ENCODE measurements around the gene DNAI2. TPM values are rescaled to one million over a fixed set of nuclear protein-coding genes. Genes with fewer than 3 reads are reported as not detected.
"Not testable (repeated sequence)": the region's sequence is repeated elsewhere in the genome, so short reads cannot be mapped to it uniquely, and the experiment has no call there.

The DNAI2 gene
- total RNA-seq, 2 donors from 2014 or later, result not detected

GRCh38 chr17:74262601-74263000 is 11.4 kb upstream of the DNAI2 start:
- Mint-ChIP-seq H3K27me3 (ENCODE audit: insufficient read depth) (peaks cover 5% of the 10 kb centered on the region), H3K27ac (no peak overlapping the region), H3K4me1 (peaks cover 18% of the 10 kb centered on the region), H3K36me3 (ENCODE audit: low read depth) (no peaks in the 10 kb centered on the region), H3K9me3 (peaks cover 5% of the 10 kb centered on the region), H3K4me3 (no peak overlapping the region)
- no peak overlapping the region for H3K4me3 ChIP-seq (ENCODE audit: low read length)
- no peak overlapping the region for H3K9ac ChIP-seq (ENCODE audit: extremely low read depth, low read length, poor library complexity, severe bottlenecking)
- H3K27me3 ChIP-seq (ENCODE audit: control insufficient read depth, insufficient read depth, low read length, poor library complexity, severe bottlenecking), result no peaks in the 10 kb centered on the region
- peak; percentile 57 for DNase-seq
- H3K27ac ChIP-seq (ENCODE audit: low read depth, low read length), result no peak overlapping the region
- no peaks in the 10 kb centered on the region for H3K9me3 ChIP-seq (ENCODE audit: control insufficient read depth, low read length)
- H3K4me1 ChIP-seq (ENCODE audit: control insufficient read depth, insufficient read depth, low read length), result peaks cover 13% of the 10 kb centered on the region
- H3K36me3 ChIP-seq (ENCODE audit: control insufficient read depth, insufficient read depth, low read length), result no peaks in the 10 kb centered on the region
- TF ChIP-seq, protein P1, sequence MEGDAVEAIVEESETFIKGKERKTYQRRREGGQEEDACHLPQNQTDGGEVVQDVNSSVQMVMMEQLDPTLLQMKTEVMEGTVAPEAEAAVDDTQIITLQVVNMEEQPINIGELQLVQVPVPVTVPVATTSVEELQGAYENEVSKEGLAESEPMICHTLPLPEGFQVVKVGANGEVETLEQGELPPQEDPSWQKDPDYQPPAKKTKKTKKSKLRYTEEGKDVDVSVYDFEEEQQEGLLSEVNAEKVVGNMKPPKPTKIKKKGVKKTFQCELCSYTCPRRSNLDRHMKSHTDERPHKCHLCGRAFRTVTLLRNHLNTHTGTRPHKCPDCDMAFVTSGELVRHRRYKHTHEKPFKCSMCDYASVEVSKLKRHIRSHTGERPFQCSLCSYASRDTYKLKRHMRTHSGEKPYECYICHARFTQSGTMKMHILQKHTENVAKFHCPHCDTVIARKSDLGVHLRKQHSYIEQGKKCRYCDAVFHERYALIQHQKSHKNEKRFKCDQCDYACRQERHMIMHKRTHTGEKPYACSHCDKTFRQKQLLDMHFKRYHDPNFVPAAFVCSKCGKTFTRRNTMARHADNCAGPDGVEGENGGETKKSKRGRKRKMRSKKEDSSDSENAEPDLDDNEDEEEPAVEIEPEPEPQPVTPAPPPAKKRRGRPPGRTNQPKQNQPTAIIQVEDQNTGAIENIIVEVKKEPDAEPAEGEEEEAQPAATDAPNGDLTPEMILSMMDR (conservative IDR thresholded peaks at IDR 0.05), result no peak
- 89 to 100% methylated on average over 2 to 7 of the region's 7 CpGs for WGBS, 2 experiments (ENCODE audit: insufficient coverage in 1 of 2, insufficient read length in 1 of 2)

DNA sequence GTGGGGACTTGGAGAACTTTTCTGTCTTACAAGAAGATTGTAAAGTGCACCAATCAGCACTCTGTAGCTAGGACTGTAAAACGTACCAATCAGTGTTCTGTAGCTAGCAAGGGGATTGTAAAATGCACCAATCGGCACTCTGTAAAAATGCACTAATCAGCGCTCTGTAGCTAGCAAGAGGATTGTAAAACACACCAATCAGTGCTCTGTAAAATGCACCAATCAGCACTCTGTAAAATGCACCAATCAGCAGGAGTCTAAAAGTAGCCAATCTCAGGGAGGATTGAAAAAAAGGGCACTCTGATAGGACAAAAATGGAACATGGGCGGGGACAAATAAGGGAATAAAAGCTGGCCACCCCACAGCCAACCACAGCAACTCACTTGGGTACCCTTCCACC is 7.0 kb upstream of the DNAI2 start:
- H3K9me3 Mint-ChIP-seq, H3K4me3 Mint-ChIP-seq: not testable (repeated sequence)
- 92 to 93% methylated on average over 4 of the region's 4 CpGs for WGBS, 2 experiments (ENCODE audit: insufficient coverage in 1 of 2, insufficient read length in 1 of 2)

GRCh38 chr17:74267579-74267978 is 6.5 kb upstream of the DNAI2 start:
- TF ChIP-seq, protein P1 (conservative IDR thresholded peaks at IDR 0.05), result no peak
- 92 to 93% methylated on average over 6 to 7 of the region's 7 CpGs for WGBS, 2 experiments (ENCODE audit: insufficient coverage in 1 of 2, insufficient read length in 1 of 2)
- Histone ChIP-seq H3K4me1 (ENCODE audit: control insufficient read depth, insufficient read depth, low read length) (no peaks in the 10 kb centered on the region), H3K4me3 (ENCODE audit: low read length) (no peak overlapping the region), H3K36me3 (ENCODE audit: control insufficient read depth, insufficient read depth, low read length) (no peaks in the 10 kb centered on the region), H3K27me3 (ENCODE audit: control insufficient read depth, insufficient read depth, low read length, poor library complexity, severe bottlenecking) (no peaks in the 10 kb centered on the region), H3K9ac (ENCODE audit: extremely low read depth, low read length, poor library complexity, severe bottlenecking) (no peak overlapping the region), H3K9me3 (ENCODE audit: control insufficient read depth, low read length) (no peaks in the 10 kb centered on the region), H3K27ac (ENCODE audit: low read depth, low read length) (no peak overlapping the region)
- Mint-ChIP-seq H3K4me1 (peaks cover 4% of the 10 kb centered on the region), H3K27ac (no peak overlapping the region), H3K9me3 (peaks cover 5% of the 10 kb centered on the region), H3K36me3 (ENCODE audit: low read depth) (no peaks in the 10 kb centered on the region), H3K4me3 (no peak overlapping the region), H3K27me3 (ENCODE audit: insufficient read depth) (no peaks in the 10 kb centered on the region)
- no peak for DNase-seq

More for the DNA sequence above, 7.0 kb upstream of the DNAI2 start:
- H3K27ac Mint-ChIP-seq; H3K27me3 Mint-ChIP-seq (ENCODE audit: insufficient read depth); H3K4me1 Mint-ChIP-seq; H3K36me3 Mint-ChIP-seq (ENCODE audit: low read depth); H3K9ac ChIP-seq (ENCODE audit: extremely low read depth, low read length, poor library complexity, severe bottlenecking); H3K4me3 ChIP-seq (ENCODE audit: low read length); H3K27ac ChIP-seq (ENCODE audit: low read depth, low read length); H3K27me3 ChIP-seq (ENCODE audit: control insufficient read depth, insufficient read depth, low read length, poor library complexity, severe bottlenecking); DNase-seq; H3K36me3 ChIP-seq (ENCODE audit: control insufficient read depth, insufficient read depth, low read length); H3K4me1 ChIP-seq (ENCODE audit: control insufficient read depth, insufficient read depth, low read length); H3K9me3 ChIP-seq (ENCODE audit: control insufficient read depth, low read length): not testable (repeated sequence)

DNA sequence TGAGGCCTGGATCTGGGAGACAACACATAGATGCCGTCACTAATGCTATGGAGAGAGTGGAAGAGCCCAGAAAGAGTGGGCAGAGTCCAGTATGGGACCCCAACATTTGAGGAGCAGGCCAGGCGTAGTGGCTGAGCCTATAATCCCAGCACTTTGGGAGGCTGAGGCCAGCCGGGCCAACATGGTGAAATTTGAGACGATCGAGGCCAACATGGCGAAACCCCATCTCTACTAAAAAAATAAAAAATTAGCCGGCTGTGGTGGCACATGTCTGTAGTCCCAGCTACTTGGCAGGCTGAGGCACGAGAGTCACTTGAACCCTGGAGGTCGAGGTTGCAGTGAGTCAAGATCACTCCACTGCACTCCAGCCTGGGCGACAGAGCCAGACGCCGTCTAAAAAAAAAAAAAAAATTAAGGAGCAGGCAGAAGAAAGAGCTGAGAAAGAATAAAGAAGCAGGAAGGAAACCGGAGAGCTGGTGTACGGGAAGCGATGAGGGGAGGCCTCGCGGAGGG is 6.0 kb upstream of the DNAI2 start:
- no peaks in the 10 kb centered on the region for H3K36me3 ChIP-seq (ENCODE audit: control insufficient read depth, insufficient read depth, low read length)
- Mint-ChIP-seq H3K27me3 (ENCODE audit: insufficient read depth) (no peaks in the 10 kb centered on the region), H3K27ac (no peak overlapping the region), H3K9me3 (peaks cover 5% of the 10 kb centered on the region), H3K4me3 (no peak overlapping the region), H3K36me3 (ENCODE audit: low read depth) (no peaks in the 10 kb centered on the region), H3K4me1 (peaks cover 4% of the 10 kb centered on the region)
- no peak overlapping the region for H3K4me3 ChIP-seq (ENCODE audit: low read length)
- no peaks in the 10 kb centered on the region for H3K4me1 ChIP-seq (ENCODE audit: control insufficient read depth, insufficient read depth, low read length)
- no peaks in the 10 kb centered on the region for H3K27me3 ChIP-seq (ENCODE audit: control insufficient read depth, insufficient read depth, low read length, poor library complexity, severe bottlenecking)
- 83 to 88% methylated on average over 13 to 17 of the region's 17 CpGs for WGBS, 2 experiments (ENCODE audit: insufficient coverage in 1 of 2, insufficient read length in 1 of 2)
- H3K9me3 ChIP-seq (ENCODE audit: control insufficient read depth, low read length), result no peaks in the 10 kb centered on the region
- DNase-seq, result no peak
- no peak overlapping the region for H3K27ac ChIP-seq (ENCODE audit: low read depth, low read length)
- TF ChIP-seq, protein P1 (conservative IDR thresholded peaks at IDR 0.05), result no peak
- no peak overlapping the region for H3K9ac ChIP-seq (ENCODE audit: extremely low read depth, low read length, poor library complexity, severe bottlenecking)
